Upper lobe of left lung (tissue), 6 donors: ENCODE data around the gene POFUT2. TPM values are rescaled to one million over a fixed set of nuclear protein-coding genes. Genes with fewer than 3 reads are reported as not detected.

ENCODE experiments used
- ATAC-seq, 2 donors: fragments of 200-7000 bp; cut with Tn5 transposase; one replicate each; pipeline ENCODE4 v1.9.1; 2022; ENCODE audit warnings: mild to moderate bottlenecking in 2 of 2, moderate library complexity in 2 of 2; ENCODE audit not compliant: low FRiP score in 2 of 2
- DNase-seq, 2 donors: peaks; one replicate each; pipeline ENCODE4 v3.0.0-alpha.2; 2019 to 2020
- H3K27ac ChIP-seq, 4 donors: fragments of 200-600 bp; sonication (generic); one replicate each; pipeline ENCODE4 v1.5.1; 2016 to 2019
- H3K27me3 ChIP-seq, 4 donors: fragments of 200-600 bp; sonication (generic); one replicate each; pipeline ENCODE4 v1.5.1; 2017 to 2019
- H3K36me3 ChIP-seq, 4 donors: fragments of 200-600 bp; sonication (generic); one replicate each; pipeline ENCODE4 v1.5.1; 2016 to 2019
- H3K4me1 ChIP-seq, 4 donors: fragments of 200-600 bp; sonication (generic); one replicate each; pipeline ENCODE4 v1.5.1; 2018 to 2019
- H3K4me3 ChIP-seq, 4 donors: fragments of 200-600 bp; sonication (generic); one replicate each; pipeline ENCODE4 v1.5.1; 2017 to 2019; ENCODE audit warnings: mild to moderate bottlenecking in 2 of 4, moderate library complexity in 1 of 4
- H3K9me3 ChIP-seq, 4 donors: fragments of 200-600 bp; sonication (generic); one replicate each; pipeline ENCODE4 v1.5.1; 2018 to 2019
- EP300 ChIP-seq, 4 donors: sonication (generic); formaldehyde crosslinking; IDR thresholded peaks; one replicate each; pipeline ENCODE4 v1.5.1; 2017; ENCODE audit warnings: antibody characterized with exemption in 4 of 4, control low read depth in 2 of 4
- POLR2A ChIP-seq, 4 donors: fragments of 450-650 bp; IDR thresholded peaks; one replicate each; pipeline ENCODE4 v1.5.1; 2016 to 2017; ENCODE audit warnings: antibody characterized with exemption in 4 of 4, mild to moderate bottlenecking in 2 of 4
- POLR2AphosphoS5 ChIP-seq, 2 donors: sonication (generic); formaldehyde crosslinking; IDR thresholded peaks; one replicate each; pipeline ENCODE4 v1.5.1; 2017; ENCODE audit warnings: antibody characterized with exemption in 2 of 2
- whole genome bisulfite sequencing, 2 donors: methylation state at CpG; one replicate each; pipeline ENCODE4 v1.1.5; 2017 to 2018; 5-methylcytosine and 5-hydroxymethylcytosine counted together
- total RNA-seq, 6 donors: library from RNA; depleted of rRNA in 4 of 6; stranded (reverse); fragments of >200 nt in 4 of 6; gene quantifications; one replicate each; pipeline versions ENCODE4 v1.1.0 to v1.2.1, GENCODE V29; 2016 to 2021
- TF ChIP-seq, protein P1 (sequence below), 6 experiments: fragments of 450-650 bp in 4 of 6; fragments of 200-600 bp in 2 of 6; sonication (generic) in 2 of 6; IDR thresholded peaks; one replicate each; pipeline ENCODE4 v1.5.1; 2016 to 2019; ENCODE audit warnings: antibody characterized with exemption in 6 of 6
- donor health status: DM: no; HTN: no; CAD: no; lungs with moderate emphysema.
- donor health status: DM: no; HTN: yes; CAD: no; lungs with severe emphysema.

The POFUT2 gene
- total RNA-seq, 6 donors from 2014 or later: 19.9 to 89.1 (median 32.5) TPM

DNA sequence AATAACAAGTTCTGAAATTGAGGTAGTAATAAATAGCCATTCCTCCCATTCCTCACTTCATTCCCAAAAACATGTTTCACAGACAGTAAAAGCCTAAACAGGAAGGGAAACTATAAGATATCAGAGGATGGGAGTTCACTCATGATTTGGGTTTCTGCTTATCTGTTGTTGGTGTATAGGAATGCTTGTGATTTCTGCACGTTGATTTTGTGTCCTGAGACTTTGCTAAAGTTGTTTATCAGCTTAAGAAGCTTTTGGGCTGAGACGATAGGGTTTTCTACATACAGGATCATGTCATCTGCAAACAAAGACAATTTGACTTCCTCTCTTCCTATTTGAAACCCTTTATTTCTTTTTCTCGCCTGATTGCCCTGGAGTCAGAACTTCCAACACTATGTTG, 26.0 kb upstream of the POFUT2 start:
- Histone ChIP-seq H3K27me3 (no peaks in the 10 kb centered on the region), H3K4me1 (peaks cover 28 to 45% (median 35%) of the 10 kb centered on the region in 4 donors), H3K4me3 (no peak overlapping the region), H3K9me3 (no peaks in the 10 kb centered on the region), H3K27ac (no peak overlapping the region), H3K36me3 (no peaks in the 10 kb centered on the region)
- DNase-seq: no peak
- WGBS, 2 donors: 63 to 70% methylated on average over 3 of the region's 3 CpGs
- no peak for ATAC-seq
- TF ChIP-seq POLR2A (IDR thresholded peaks at IDR 0.05) (no peak), POLR2AphosphoS5 (IDR thresholded peaks at IDR 0.05) (no peak)

DNA sequence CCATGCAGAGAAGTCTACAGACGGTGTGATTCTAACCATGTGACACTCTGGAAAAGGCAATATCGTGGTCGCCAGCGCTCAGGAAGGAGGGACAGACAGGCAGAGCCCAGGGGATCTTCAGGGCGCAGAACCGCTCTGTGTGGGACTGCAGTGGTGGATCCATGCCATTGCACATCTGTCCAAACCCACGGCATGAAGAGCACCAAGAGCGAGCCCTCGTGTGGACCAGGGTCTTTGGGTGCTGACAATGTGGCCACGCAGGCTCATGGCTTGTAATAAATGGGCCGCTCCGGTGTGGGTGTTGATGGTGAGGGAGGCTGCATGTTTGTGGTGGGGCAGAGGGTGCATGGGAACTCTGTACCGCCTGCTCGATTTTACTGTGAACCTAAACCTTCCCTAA, 25.3 kb upstream of the POFUT2 start:
- 88 to 93% methylated on average over 14 of the region's 14 CpGs for WGBS, 2 donors

DNA sequence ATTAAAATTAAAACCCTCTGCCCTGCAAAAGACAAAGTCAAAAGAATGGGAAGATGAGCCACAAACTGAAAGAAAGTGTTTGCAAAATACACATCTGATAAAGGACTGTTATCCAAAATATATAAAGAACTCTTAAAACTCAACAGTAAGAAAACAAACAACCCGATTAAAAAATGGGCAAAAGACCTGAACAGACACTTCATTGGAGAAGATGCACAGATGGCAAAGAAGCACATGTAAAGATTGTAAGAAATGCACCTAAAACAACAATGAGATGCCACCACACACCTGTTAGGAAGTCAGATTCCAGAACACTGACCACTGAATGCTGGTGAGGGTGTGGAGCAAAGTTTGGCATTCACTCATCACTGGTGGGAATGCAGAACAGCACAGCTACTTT, 24.6 kb upstream of the POFUT2 start:
- no peak for ATAC-seq
- 95 to 100% methylated on average over 1 of the region's 1 CpG for WGBS, 2 donors

More for the DNA sequence above, 25.3 kb upstream of the POFUT2 start:
- ATAC-seq: no peak
- TF ChIP-seq, protein P1, sequence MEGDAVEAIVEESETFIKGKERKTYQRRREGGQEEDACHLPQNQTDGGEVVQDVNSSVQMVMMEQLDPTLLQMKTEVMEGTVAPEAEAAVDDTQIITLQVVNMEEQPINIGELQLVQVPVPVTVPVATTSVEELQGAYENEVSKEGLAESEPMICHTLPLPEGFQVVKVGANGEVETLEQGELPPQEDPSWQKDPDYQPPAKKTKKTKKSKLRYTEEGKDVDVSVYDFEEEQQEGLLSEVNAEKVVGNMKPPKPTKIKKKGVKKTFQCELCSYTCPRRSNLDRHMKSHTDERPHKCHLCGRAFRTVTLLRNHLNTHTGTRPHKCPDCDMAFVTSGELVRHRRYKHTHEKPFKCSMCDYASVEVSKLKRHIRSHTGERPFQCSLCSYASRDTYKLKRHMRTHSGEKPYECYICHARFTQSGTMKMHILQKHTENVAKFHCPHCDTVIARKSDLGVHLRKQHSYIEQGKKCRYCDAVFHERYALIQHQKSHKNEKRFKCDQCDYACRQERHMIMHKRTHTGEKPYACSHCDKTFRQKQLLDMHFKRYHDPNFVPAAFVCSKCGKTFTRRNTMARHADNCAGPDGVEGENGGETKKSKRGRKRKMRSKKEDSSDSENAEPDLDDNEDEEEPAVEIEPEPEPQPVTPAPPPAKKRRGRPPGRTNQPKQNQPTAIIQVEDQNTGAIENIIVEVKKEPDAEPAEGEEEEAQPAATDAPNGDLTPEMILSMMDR (IDR thresholded peaks at IDR 0.05): no peak
- TF ChIP-seq POLR2A (IDR thresholded peaks at IDR 0.05) (no peak), EP300 (IDR thresholded peaks at IDR 0.05) (no peak), POLR2AphosphoS5 (IDR thresholded peaks at IDR 0.05) (no peak)
- peaks cover 28 to 45% (median 35%) of the 10 kb centered on the region in 4 donors for H3K4me1 ChIP-seq
- H3K9me3 ChIP-seq: no peaks in the 10 kb centered on the region
- H3K27me3 ChIP-seq: no peaks in the 10 kb centered on the region
- no peak overlapping the region for H3K4me3 ChIP-seq
- DNase-seq: peak in 1 of 2 donors; percentile 26
- H3K27ac ChIP-seq: no peak overlapping the region
- H3K36me3 ChIP-seq: no peaks in the 10 kb centered on the region

DNA sequence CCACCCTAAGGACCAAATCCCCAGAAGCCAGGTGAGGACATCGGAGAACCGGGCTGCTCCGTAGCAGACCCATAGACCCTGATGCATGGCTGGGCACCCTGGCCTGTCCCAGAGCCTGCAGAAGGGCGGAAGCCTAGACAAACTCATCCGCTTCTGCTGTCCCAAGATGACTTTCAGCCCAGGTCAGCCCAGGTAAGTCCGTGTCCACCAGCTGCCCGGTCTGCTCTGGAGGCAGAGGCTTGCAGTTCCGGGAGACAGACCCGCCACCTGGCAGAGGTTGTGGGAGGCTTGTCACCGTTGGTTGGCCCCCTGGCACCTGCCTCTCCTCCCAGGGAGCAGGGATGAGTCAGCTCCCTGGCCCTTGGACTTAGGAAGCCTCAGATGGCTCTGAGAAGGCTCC, 22.8 kb upstream of the POFUT2 start:
- TF ChIP-seq, protein P1 (IDR thresholded peaks at IDR 0.05): no peak
- TF ChIP-seq EP300 (IDR thresholded peaks at IDR 0.05) (no peak), POLR2A (IDR thresholded peaks at IDR 0.05) (no peak), POLR2AphosphoS5 (IDR thresholded peaks at IDR 0.05) (no peak)
- WGBS, 2 donors: 90 to 95% methylated on average over 2 to 10 of the region's 10 CpGs
- peak overlapping the region; percentile 87 to 96 (median 88) for H3K27ac ChIP-seq
- no peaks in the 10 kb centered on the region for H3K9me3 ChIP-seq
- no peak overlapping the region for H3K4me3 ChIP-seq
- DNase-seq (peak in 1 of 2 donors; percentile 54), ATAC-seq (no peak)
- H3K36me3 ChIP-seq: no peaks in the 10 kb centered on the region
- no peaks in the 10 kb centered on the region for H3K27me3 ChIP-seq
- H3K4me1 ChIP-seq: peaks cover 32 to 47% (median 39%) of the 10 kb centered on the region in 4 donors

More for the DNA sequence above, 24.6 kb upstream of the POFUT2 start:
- no peak for TF ChIP-seq POLR2AphosphoS5 (IDR thresholded peaks at IDR 0.05)
- TF ChIP-seq, protein P1 (IDR thresholded peaks at IDR 0.05): no peak
- TF ChIP-seq EP300 (IDR thresholded peaks at IDR 0.05): no peak
- TF ChIP-seq POLR2A (IDR thresholded peaks at IDR 0.05): no peak
- no peaks in the 10 kb centered on the region for H3K36me3 ChIP-seq
- H3K27me3 ChIP-seq: no peaks in the 10 kb centered on the region
- no peak overlapping the region for H3K27ac ChIP-seq
- no peak for DNase-seq
- H3K4me3 ChIP-seq: no peak overlapping the region
- H3K4me1 ChIP-seq: peaks cover 30 to 49% (median 36%) of the 10 kb centered on the region in 4 donors
- no peaks in the 10 kb centered on the region for H3K9me3 ChIP-seq

DNA sequence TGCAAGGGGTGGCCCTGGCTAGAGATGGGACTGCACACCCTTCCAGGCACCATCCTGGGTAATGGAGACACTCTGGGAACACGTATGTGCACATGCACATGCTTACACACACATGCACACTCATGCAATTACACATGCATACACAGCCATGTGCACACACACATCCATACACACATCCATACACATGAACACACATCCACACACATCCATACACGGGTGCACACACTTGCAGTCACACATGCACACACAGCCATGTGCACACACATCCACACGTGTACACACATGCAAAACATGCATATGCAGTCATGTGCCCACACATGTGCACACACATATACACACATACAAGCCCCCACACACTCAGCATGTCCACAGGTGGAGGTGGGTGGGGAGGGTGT, 22.3 kb upstream of the POFUT2 start:
- Histone ChIP-seq H3K36me3 (no peaks in the 10 kb centered on the region), H3K9me3 (no peaks in the 10 kb centered on the region), H3K27me3 (no peaks in the 10 kb centered on the region), H3K27ac (peak overlapping the region; percentile 87 to 96 (median 88)), H3K4me3 (no peak overlapping the region), H3K4me1 (peaks cover 32 to 47% (median 39%) of the 10 kb centered on the region in 4 donors)
- DNase-seq (no peak), ATAC-seq (no peak)
- WGBS, 2 donors: 70 to 81% methylated on average over 2 to 3 of the region's 3 CpGs
- TF ChIP-seq, protein P1 (IDR thresholded peaks at IDR 0.05): no peak
- TF ChIP-seq POLR2AphosphoS5 (IDR thresholded peaks at IDR 0.05) (no peak), EP300 (IDR thresholded peaks at IDR 0.05) (no peak), POLR2A (IDR thresholded peaks at IDR 0.05) (no peak)
